IMR-90 (cell line): ENCODE measurements around the gene FSD1. TPM values are rescaled to one million over a fixed set of nuclear protein-coding genes. Genes with fewer than 3 reads are reported as not detected.

Experiments used
- ATAC-seq: fragments of 200-7000 bp; cut with Tn5 transposase; 2 replicates; pipeline ENCODE4 v1.9.1; 2020; ENCODE audit warnings: low read depth, mild to moderate bottlenecking, moderate library complexity
- BruUV-seq: library from RNA; stranded (reverse); fragments of 400-500 nt; replicated peaks from 2 replicates; lab custom pipeline; 2021; lab: Mats Ljungman, UMichigan
- CTCF ChIA-PET: fragments of 300-600 bp; formaldehyde crosslinking; extraction: SDS; loops from one replicate; lab custom pipeline; 2021; ENCODE audit warnings: antibody characterized with exemption; lab: Yijun Ruan, JAX
- POLR2A ChIA-PET: fragments of 300-600 bp; sonication (Branson Sonifier 250); formaldehyde crosslinking; loops from one replicate; lab custom pipeline; 2022; ENCODE audit warnings: antibody characterized with exemption; ENCODE audit not compliant: unreplicated experiment; lab: Charles Lee
- DNase-seq: peaks from one replicate; pipeline ENCODE4 v3.0.0; 2013
- H2AFZ ChIP-seq: replicated peaks from 2 replicates; pipeline ENCODE3; 2013; ENCODE audit warnings: low read length, mild to moderate bottlenecking; ENCODE audit not compliant: poor library complexity
- H2AK5ac ChIP-seq: 2 replicates; pipeline ENCODE4 v1.6.1; 2013; ENCODE audit warnings: low read depth, low read length, inconsistent platforms
- H2AK9ac ChIP-seq: replicated peaks from 2 replicates; pipeline ENCODE3; 2013; ENCODE audit warnings: mild to moderate bottlenecking, low read depth, low read length, moderate library complexity; ENCODE audit not compliant: poor library complexity
- H2BK120ac ChIP-seq: 2 replicates; pipeline ENCODE4 v1.6.1; 2013; ENCODE audit warnings: low read depth, low read length, inconsistent platforms
- H2BK15ac ChIP-seq: 3 replicates; pipeline ENCODE4 v1.6.1; 2013; ENCODE audit warnings: low read depth, low read length, inconsistent platforms
- H2BK20ac ChIP-seq: 2 replicates; pipeline ENCODE4 v1.6.1; 2013; ENCODE audit warnings: low read depth, mild to moderate bottlenecking, inconsistent platforms, low read length, moderate library complexity
- H2BK5ac ChIP-seq: 2 replicates; pipeline ENCODE4 v1.6.1; 2013; ENCODE audit warnings: mild to moderate bottlenecking, low read depth, low read length, inconsistent platforms; ENCODE audit not compliant: poor library complexity, severe bottlenecking
- H3K14ac ChIP-seq: replicated peaks from 2 replicates; pipeline ENCODE4 v1.6.1; 2013; ENCODE audit warnings: low read depth, low read length, inconsistent platforms
- H3K18ac ChIP-seq: 2 replicates; pipeline ENCODE4 v1.6.1; 2013; ENCODE audit warnings: low read depth, low read length, control low read depth
- H3K23ac ChIP-seq: 2 replicates; pipeline ENCODE4 v1.6.1; 2013; ENCODE audit warnings: low read depth, low read length, inconsistent platforms
- H3K27ac ChIP-seq: 2 replicates; pipeline ENCODE4 v1.5.1; 2013; ENCODE audit warnings: mild to moderate bottlenecking, control low read depth, low read length; ENCODE audit not compliant: insufficient read depth
- H3K27me3 ChIP-seq: 2 replicates; pipeline ENCODE4 v1.6.1; 2013; ENCODE audit warnings: low read length; ENCODE audit not compliant: control insufficient read depth, insufficient read depth
- H3K36me3 ChIP-seq: 2 replicates; pipeline ENCODE4 v1.6.1; 2013; ENCODE audit warnings: low read length, mixed read lengths; ENCODE audit not compliant: control insufficient read depth, insufficient read depth
- H3K4ac ChIP-seq: 2 replicates; pipeline ENCODE4 v1.6.1; 2013; ENCODE audit warnings: low read depth, low read length, inconsistent platforms
- H3K4me1 ChIP-seq: 2 replicates; pipeline ENCODE4 v1.6.1; 2013; ENCODE audit warnings: low read length, mixed read lengths; ENCODE audit not compliant: control insufficient read depth, insufficient read depth
- H3K4me2 ChIP-seq: 2 replicates; pipeline ENCODE4 v1.6.1; 2013; ENCODE audit warnings: low read depth, mild to moderate bottlenecking, control low read depth, low read length, moderate library complexity
- H3K4me3 ChIP-seq: 2 replicates; pipeline ENCODE4 v1.5.1; 2013; ENCODE audit warnings: low read depth, mild to moderate bottlenecking, control low read depth, low read length, moderate library complexity; ENCODE audit not compliant: insufficient read depth
- H3K56ac ChIP-seq: 2 replicates; pipeline ENCODE4 v1.6.1; 2013; ENCODE audit warnings: low read length, inconsistent platforms; ENCODE audit not compliant: insufficient read depth; ENCODE audit errors: extremely low read depth
- H3K79me1 ChIP-seq, 2 experiments: 2 replicates each; pipeline ENCODE4 v1.6.1; 2013; ENCODE audit warnings: low read length in 2 of 2, inconsistent platforms in 1 of 2, low read depth in 1 of 2
- H3K9ac ChIP-seq: 2 replicates; pipeline ENCODE4 v1.6.1; 2013; ENCODE audit warnings: low read depth, low read length, control low read depth
- H3K9me1 ChIP-seq: 2 replicates; pipeline ENCODE4 v1.6.1; 2013; ENCODE audit warnings: low read length, inconsistent platforms; ENCODE audit not compliant: insufficient read depth
- H3K9me3 ChIP-seq: 2 replicates; pipeline ENCODE4 v1.6.1; 2013; ENCODE audit warnings: low read length; ENCODE audit not compliant: control insufficient read depth, insufficient read depth
- H4K20me1 ChIP-seq: 2 replicates; pipeline ENCODE4 v1.6.1; 2013; ENCODE audit warnings: low read length, inconsistent platforms; ENCODE audit not compliant: insufficient read depth
- H4K5ac ChIP-seq: 2 replicates; pipeline ENCODE4 v1.6.1; 2013; ENCODE audit warnings: mild to moderate bottlenecking, low read depth, low read length, control low read depth
- H4K8ac ChIP-seq, 2 experiments: 2 replicates each; pipeline ENCODE4 v1.6.1; 2013; ENCODE audit warnings: low read depth in 2 of 2, low read length in 2 of 2, control low read depth in 1 of 2, inconsistent platforms in 1 of 2
- H4K91ac ChIP-seq: 2 replicates; pipeline ENCODE4 v1.6.1; 2013; ENCODE audit warnings: low read depth, low read length, inconsistent platforms; ENCODE audit not compliant: insufficient read depth
- CTCF ChIP-seq: conservative IDR thresholded peaks from 2 replicates; pipeline ENCODE4 v1.5.1; 2012; ENCODE audit warnings: mild to moderate bottlenecking, low read depth, low read length, improper control_type of control experiment
- MAZ ChIP-seq: IDR thresholded peaks from 2 replicates; pipeline ENCODE4 v1.6.1; 2012; ENCODE audit warnings: low read depth, mild to moderate bottlenecking, low read length, improper control_type of control experiment, moderate library complexity, borderline replicate concordance
- NFE2L2 ChIP-seq: fragments of 150-350 bp; IDR thresholded peaks from 2 replicates; pipeline ENCODE4 v1.6.1; 2016; ENCODE audit warnings: low read depth, mild to moderate bottlenecking, low read length
- RCOR1 ChIP-seq: IDR thresholded peaks from 2 replicates; pipeline ENCODE4 v1.6.1; 2012; ENCODE audit warnings: mild to moderate bottlenecking, low read length, improper control_type of control experiment; ENCODE audit not compliant: insufficient replicate concordance
- RFX5 ChIP-seq: IDR thresholded peaks from 2 replicates; pipeline ENCODE4 v1.8.0; 2012; ENCODE audit warnings: low read depth, mild to moderate bottlenecking, low read length, moderate library complexity
- WGBS, 2 experiments: methylation state at CpG; one replicate each; pipeline versions ENCODE4 v1.1.5 to v1.1.7; 2013; ENCODE audit warnings: missing lambda C conversion rate in 2 of 2; ENCODE audit not compliant: insufficient read length in 1 of 2; ENCODE audit errors: extremely low coverage in 2 of 2; 5-methylcytosine and 5-hydroxymethylcytosine counted together
- dilution Hi-C: fragments of 300-500 bp; cut with HindIII; formaldehyde crosslinking; loops from one replicate; pipeline ENCODE4 v1.14.3; 2018; ENCODE audit warnings: low sequenced_read_pairs; ENCODE audit not compliant: unreplicated experiment
- in situ Hi-C: fragments of 300-500 bp; cut with MboI; formaldehyde crosslinking; loops from 3 replicates; pipeline ENCODE4 v1.14.3; 2019; ENCODE audit warnings: low sequenced_read_pairs, inconsistent platforms, mixed read lengths
- intact Hi-C: fragments of 100-400 bp; cut with micrococcal nuclease; formaldehyde crosslinking; loops from 2 replicates; pipeline ENCODE4 v1.10.0; 2022
- polyA plus RNA-seq, 3 experiments: library from polyadenylated mRNA; depleted of rRNA; stranded (reverse); fragments of >200 nt; gene quantifications; 2 replicates each; pipeline ENCODE4 v1.2.3, GENCODE V29; 2012; ENCODE audit warnings: low replicate concordance in 1 of 3
- total RNA-seq: library from RNA; depleted of rRNA; stranded (reverse); fragments of >200 nt; gene quantifications from 2 replicates; pipeline ENCODE4 v1.2.3, GENCODE V29; 2012

Gene FSD1
- total and polyA plus RNA-seq, 2 of the 4 experiments (the other 2 are of a cell fraction): 17.4 to 24.4 TPM

- no peak overlapping the region for H3K4ac ChIP-seq
- ChIA-PET POLR2A (no interaction called here), CTCF (interaction anchor here (1.1 to 1.9 kb wide), 2 partner anchors 8 to 10 kb away, joined by 3 to 4 read pairs; partner anchors contain the start of gene YJU2)
- H2AK5ac ChIP-seq: no peak overlapping the region
- BruUV-seq: no TSS peak
- intact Hi-C loops: no loop called here
- H4K8ac ChIP-seq: no peak overlapping the region
- H3K27ac ChIP-seq: no peak overlapping the region
- no peak overlapping the region for H2AFZ ChIP-seq
- H3K4me1 ChIP-seq: no peaks in the 10 kb centered on the region
- H3K9ac ChIP-seq: no peak overlapping the region
- peaks cover 8% of the 10 kb centered on the region; the same call in 1 of the 2 replicates for H3K9me3 ChIP-seq
- ATAC-seq (no peak), DNase-seq (no peak)
- H2BK120ac ChIP-seq: no peak overlapping the region
- H3K56ac ChIP-seq: no peak overlapping the region
- H2AK9ac ChIP-seq: no peak overlapping the region
- no peak overlapping the region for H3K14ac ChIP-seq
- no peaks in the 10 kb centered on the region for H3K79me1 ChIP-seq
- no peak overlapping the region for H2BK5ac ChIP-seq
- H3K4me3 ChIP-seq: no peak overlapping the region
- no peak overlapping the region for H4K91ac ChIP-seq
- in situ Hi-C loops: no loop called here
- WGBS, 2 experiments: no CpG with 5 or more reads among the region's 6 CpGs
- no peak overlapping the region for H2BK15ac ChIP-seq
- H3K9me1 ChIP-seq: no peaks in the 10 kb centered on the region
- peaks cover 44% of the 10 kb centered on the region for H3K36me3 ChIP-seq
- no peak overlapping the region for H3K18ac ChIP-seq
- TF ChIP-seq RFX5 (no peak), MAZ (no peak), CTCF (no peak), NFE2L2 (no peak), RCOR1 (no peak)
- H3K4me2 ChIP-seq: no peak overlapping the region
- H3K27me3 ChIP-seq: no peaks in the 10 kb centered on the region
- dilution Hi-C loops: no loop called here
- no peak overlapping the region for H2BK20ac ChIP-seq
- H3K23ac ChIP-seq: no peak overlapping the region
- H4K5ac ChIP-seq: no peak overlapping the region
- no peaks in the 10 kb centered on the region for H4K20me1 ChIP-seq
These were observed 47.4 kb upstream of the FSD1 start for GRCh38 chr19:4257025-4257424.
